Esophagus muscularis mucosa (tissue), 4 donors: ENCODE results near the gene BRIX1.

Experiments
- CTCF ChIP-seq, 3 experiments: fragments of 200-600 bp in 2 of 3; fragments of 450-650 bp in 1 of 3; sonication (generic) in 2 of 3; IDR thresholded peaks; one replicate each; pipeline ENCODE4 v1.5.1; 2017 to 2019; ENCODE audit warnings: antibody characterized with exemption in 3 of 3, mild to moderate bottlenecking in 2 of 3, moderate library complexity in 1 of 3
- EP300 ChIP-seq: sonication (generic); formaldehyde crosslinking; IDR thresholded peaks from one replicate; pipeline ENCODE4 v1.6.1; 2017; ENCODE audit warnings: antibody characterized with exemption
- POLR2A ChIP-seq: fragments of 450-650 bp; IDR thresholded peaks from one replicate; pipeline ENCODE4 v1.6.1; 2017; ENCODE audit warnings: antibody characterized with exemption, moderate library complexity, mild to moderate bottlenecking, low read depth
- POLR2AphosphoS5 ChIP-seq, 2 donors: sonication (generic); formaldehyde crosslinking; IDR thresholded peaks; one replicate each; pipeline ENCODE4 v1.6.1; 2017; ENCODE audit warnings: antibody characterized with exemption in 2 of 2

DNA sequence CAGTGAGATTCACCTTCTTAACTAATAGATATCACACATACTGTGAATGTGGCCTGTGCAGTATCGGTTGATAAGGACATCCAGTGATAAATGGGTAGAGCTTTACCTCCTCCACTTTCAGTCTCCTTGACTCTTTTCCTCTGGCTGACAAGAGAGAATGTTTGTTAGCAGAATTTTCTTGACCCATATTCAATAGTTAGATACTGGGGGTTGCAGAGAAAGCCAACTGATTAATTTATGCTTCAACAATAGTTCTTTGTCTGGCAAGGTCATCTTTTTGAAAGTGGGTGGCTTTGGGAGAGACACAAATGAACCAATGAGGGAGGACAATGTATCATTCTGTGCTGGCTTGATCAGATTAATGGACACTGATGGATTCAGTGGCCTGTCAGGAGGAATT is 46.3 kb upstream of the BRIX1 start:
- TF ChIP-seq POLR2AphosphoS5 (IDR thresholded peaks at IDR 0.05) (no peak), CTCF (IDR thresholded peaks at IDR 0.05) (no peak), EP300 (no peak), POLR2A (no peak)
